Keratinocyte (primary cell): ENCODE data around the gene NAPA. TPM values are rescaled to one million over a fixed set of nuclear protein-coding genes. Genes with fewer than 3 reads are reported as not detected.

Experiments used
- DNase-seq: peaks from one replicate; pipeline ENCODE4 v3.0.0-alpha.2; 2011; ENCODE audit warnings: low read depth, missing footprints, low spot score
- FAIRE-seq: peaks from 2 replicates; lab custom pipeline; 2011; peaks lifted over from hg19 to GRCh38; lab: Jason Lieb, UNC
- H2AFZ ChIP-seq: 2 replicates; pipeline ENCODE4 v1.6.0; 2012; ENCODE audit warnings: low read length, control low read depth, inconsistent platforms; ENCODE audit not compliant: control insufficient read depth
- H3K27ac ChIP-seq: 2 replicates; pipeline ENCODE4 v1.5.1; 2011; ENCODE audit warnings: low read length; ENCODE audit not compliant: control insufficient read depth, insufficient read depth
- H3K27me3 ChIP-seq: 3 replicates; pipeline ENCODE4 v1.6.0; 2011; ENCODE audit warnings: low read length; ENCODE audit not compliant: control insufficient read depth, insufficient read depth; ENCODE audit errors: extremely low read depth
- H3K36me3 ChIP-seq, 2 experiments: 2 replicates in 1 of 2; 3 replicates in 1 of 2; pipeline ENCODE4 v1.5.1; 2011; ENCODE audit warnings: low read length in 2 of 2, mild to moderate bottlenecking in 1 of 2; ENCODE audit not compliant: control insufficient read depth in 2 of 2, insufficient read depth in 2 of 2; ENCODE audit errors: extremely low read depth in 1 of 2
- H3K4me1 ChIP-seq: 3 replicates; pipeline ENCODE4 v1.5.1; 2011; ENCODE audit warnings: low read length; ENCODE audit not compliant: control insufficient read depth, insufficient read depth; ENCODE audit errors: extremely low read depth
- H3K4me2 ChIP-seq: 3 replicates; pipeline ENCODE4 v1.6.0; 2011; ENCODE audit warnings: low read depth, low read length; ENCODE audit not compliant: control insufficient read depth, insufficient read depth; ENCODE audit errors: extremely low read depth
- H3K4me3 ChIP-seq, 3 experiments: fragments of 200-600 bp in 1 of 3; sonication (generic) in 1 of 3; 2 replicates in 2 of 3; 3 replicates in 1 of 3; pipeline ENCODE4 v1.5.1; 2011 to 2016; ENCODE audit warnings: low read length in 3 of 3, mild to moderate bottlenecking in 3 of 3, control low read depth in 2 of 3, inconsistent platforms in 1 of 3, low read depth in 1 of 3, mixed read lengths in 1 of 3, mixed run types in 1 of 3, moderate library complexity in 1 of 3; ENCODE audit not compliant: control insufficient read depth in 2 of 3, insufficient read depth in 2 of 3; ENCODE audit errors: extremely low read depth in 1 of 3
- H3K79me2 ChIP-seq: 2 replicates; pipeline ENCODE4 v1.6.0; 2012; ENCODE audit warnings: low read length; ENCODE audit not compliant: control insufficient read depth, insufficient read depth
- H3K9ac ChIP-seq: 3 replicates; pipeline ENCODE4 v1.6.0; 2011; ENCODE audit warnings: low read length; ENCODE audit not compliant: control insufficient read depth, insufficient read depth; ENCODE audit errors: extremely low read depth
- H3K9me1 ChIP-seq: 3 replicates; pipeline ENCODE4 v1.6.0; 2011; ENCODE audit warnings: low read length; ENCODE audit not compliant: control insufficient read depth, insufficient read depth; ENCODE audit errors: extremely low read depth
- H3K9me3 ChIP-seq: 2 replicates; pipeline ENCODE4 v1.5.1; 2012; ENCODE audit warnings: low read depth, low read length; ENCODE audit not compliant: control insufficient read depth
- H4K20me1 ChIP-seq: 3 replicates; pipeline ENCODE4 v1.6.0; 2011; ENCODE audit warnings: low read length; ENCODE audit not compliant: control insufficient read depth, insufficient read depth; ENCODE audit errors: extremely low read depth
- EZH2 ChIP-seq: IDR thresholded peaks from one replicate; pipeline ENCODE4 v1.6.1; 2012; ENCODE audit warnings: inconsistent platforms, mild to moderate bottlenecking, low read length, moderate library complexity
- dilution Hi-C: fragments of 300-500 bp; cut with MboI; formaldehyde crosslinking; loops from one replicate; pipeline ENCODE4 v1.7.0; 2020; ENCODE audit warnings: low sequenced_read_pairs; ENCODE audit not compliant: extremely low pct_ligation_motif_present
- polyA plus RNA-seq, 5 experiments: library from polyadenylated mRNA; depleted of rRNA in 3 of 5; stranded (reverse) in 3 of 5; stranded (forward) in 1 of 5; unstranded in 1 of 5; fragments of >200 nt; gene quantifications; 1 replicate in 1 of 5; 2 replicates in 3 of 5; 3 replicates in 1 of 5; pipeline versions ENCODE4 v1.2.1 to v1.2.3, GENCODE V29; 2011 to 2012; ENCODE audit warnings: missing spikeins in 2 of 5, low read depth in 1 of 5, low replicate concordance in 1 of 5
- TF ChIP-seq, protein P1 (sequence below), 3 experiments: IDR thresholded peaks in 1 of 3; conservative IDR thresholded peaks in 1 of 3; optimal IDR thresholded peaks in 1 of 3; 2 replicates in 2 of 3; 3 replicates in 1 of 3; pipeline versions ENCODE3 to v1.5.1; 2011; ENCODE audit warnings: low read length in 3 of 3, mild to moderate bottlenecking in 3 of 3, moderate library complexity in 2 of 3, control low read depth in 1 of 3, inconsistent platforms in 1 of 3; ENCODE audit not compliant: insufficient read depth in 2 of 3; ENCODE audit errors: extremely low read depth in 1 of 3

Gene NAPA
- polyA plus RNA-seq, 1 donor (not counting 4 experiments of a cell fraction or from before 2014, with no cell fraction given) = 89.0 TPM

DNA sequence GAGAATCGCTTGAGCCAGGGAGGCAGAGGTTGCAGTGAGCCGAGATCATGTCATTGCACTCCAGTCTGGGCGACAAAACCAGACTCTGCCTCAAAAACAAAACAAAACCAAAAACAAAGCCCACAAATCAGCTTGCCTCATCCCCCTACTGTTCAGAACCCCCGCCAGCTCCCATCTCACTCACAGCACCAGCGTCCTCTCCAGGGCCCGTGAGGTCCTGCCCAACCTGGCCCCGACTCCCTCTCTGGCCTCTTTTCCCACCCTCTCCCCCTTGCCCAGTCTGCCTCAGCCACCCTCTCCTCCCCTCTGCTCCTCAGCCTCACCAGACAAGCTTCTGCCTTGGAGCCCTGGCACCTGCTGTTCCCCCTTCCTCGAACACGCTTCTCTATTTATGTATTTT, 46.9 kb downstream of the NAPA start:
- H3K9me3 ChIP-seq = no peaks in the 10 kb centered on the region
- no peak overlapping the region for H3K9ac ChIP-seq
- H3K9me1 ChIP-seq = no peaks in the 10 kb centered on the region
- FAIRE-seq = no peak
- no peaks in the 10 kb centered on the region for H4K20me1 ChIP-seq
- TF ChIP-seq, protein P1, sequence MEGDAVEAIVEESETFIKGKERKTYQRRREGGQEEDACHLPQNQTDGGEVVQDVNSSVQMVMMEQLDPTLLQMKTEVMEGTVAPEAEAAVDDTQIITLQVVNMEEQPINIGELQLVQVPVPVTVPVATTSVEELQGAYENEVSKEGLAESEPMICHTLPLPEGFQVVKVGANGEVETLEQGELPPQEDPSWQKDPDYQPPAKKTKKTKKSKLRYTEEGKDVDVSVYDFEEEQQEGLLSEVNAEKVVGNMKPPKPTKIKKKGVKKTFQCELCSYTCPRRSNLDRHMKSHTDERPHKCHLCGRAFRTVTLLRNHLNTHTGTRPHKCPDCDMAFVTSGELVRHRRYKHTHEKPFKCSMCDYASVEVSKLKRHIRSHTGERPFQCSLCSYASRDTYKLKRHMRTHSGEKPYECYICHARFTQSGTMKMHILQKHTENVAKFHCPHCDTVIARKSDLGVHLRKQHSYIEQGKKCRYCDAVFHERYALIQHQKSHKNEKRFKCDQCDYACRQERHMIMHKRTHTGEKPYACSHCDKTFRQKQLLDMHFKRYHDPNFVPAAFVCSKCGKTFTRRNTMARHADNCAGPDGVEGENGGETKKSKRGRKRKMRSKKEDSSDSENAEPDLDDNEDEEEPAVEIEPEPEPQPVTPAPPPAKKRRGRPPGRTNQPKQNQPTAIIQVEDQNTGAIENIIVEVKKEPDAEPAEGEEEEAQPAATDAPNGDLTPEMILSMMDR (optimal IDR thresholded peaks at IDR 0.05 in 1 of 3, IDR thresholded peaks at IDR 0.05 in 1 of 3, conservative IDR thresholded peaks at IDR 0.05 in 1 of 3; ENCODE audit: extremely low read depth in 1 of 3, insufficient read depth in 2 of 3, low read length in 3 of 3) = no peak
- no peak for TF ChIP-seq EZH2
- H3K79me2 ChIP-seq = no peaks in the 10 kb centered on the region
- H3K4me1 ChIP-seq = no peaks in the 10 kb centered on the region
- H2AFZ ChIP-seq = no peak overlapping the region
- peaks cover 43% of the 10 kb centered on the region for H3K27me3 ChIP-seq
- no peak overlapping the region for H3K4me3 ChIP-seq
- no peaks in the 10 kb centered on the region for H3K36me3 ChIP-seq
- no peak overlapping the region for H3K4me2 ChIP-seq
- dilution Hi-C loops = no loop called here
- DNase-seq = no peak
- H3K27ac ChIP-seq = no peak overlapping the region

DNA sequence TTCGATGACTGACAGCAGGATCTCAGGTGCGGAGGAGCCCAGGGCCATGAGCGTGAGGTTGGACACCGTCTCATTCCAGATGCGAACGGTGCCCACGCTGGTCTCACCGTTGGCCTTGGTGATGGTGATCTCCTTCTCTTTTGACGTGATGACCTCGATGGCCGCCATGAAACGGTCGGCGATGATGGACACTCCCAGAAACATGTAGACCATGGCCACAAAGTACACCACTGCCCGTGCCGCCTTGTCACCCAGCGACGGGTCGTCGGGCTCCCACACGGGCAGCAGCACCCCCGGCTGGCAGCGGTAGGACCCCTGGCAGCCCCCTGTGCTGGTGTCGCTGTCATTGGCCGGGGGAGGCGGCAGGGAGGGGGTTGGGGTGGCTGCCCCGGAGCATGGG, 48.9 kb downstream of the NAPA start:
- no peaks in the 10 kb centered on the region for H4K20me1 ChIP-seq
- dilution Hi-C loops = no loop called here
- no peak overlapping the region for H3K9ac ChIP-seq
- no peak overlapping the region for H3K27ac ChIP-seq
- H3K4me3 ChIP-seq = no peak overlapping the region
- FAIRE-seq (no peak), DNase-seq (no peak)
- H3K9me3 ChIP-seq = no peaks in the 10 kb centered on the region
- H3K9me1 ChIP-seq = no peaks in the 10 kb centered on the region
- H3K36me3 ChIP-seq = no peaks in the 10 kb centered on the region
- no peak overlapping the region for H3K4me2 ChIP-seq
- H3K4me1 ChIP-seq = no peaks in the 10 kb centered on the region
- peaks cover 31% of the 10 kb centered on the region for H3K27me3 ChIP-seq
- no peaks in the 10 kb centered on the region for H3K79me2 ChIP-seq
- TF ChIP-seq, protein P1 (optimal IDR thresholded peaks at IDR 0.05 in 1 of 3, IDR thresholded peaks at IDR 0.05 in 1 of 3, conservative IDR thresholded peaks at IDR 0.05 in 1 of 3; ENCODE audit: extremely low read depth in 1 of 3, insufficient read depth in 2 of 3, low read length in 3 of 3) = no peak
- no peak for TF ChIP-seq EZH2
- H2AFZ ChIP-seq = no peak overlapping the region
